ENCODE data around the gene EIF3CL.
"Not testable (repeated sequence)": the region's sequence is repeated elsewhere in the genome, so short reads cannot be mapped to it uniquely, and the experiment has no call there.

DNA sequence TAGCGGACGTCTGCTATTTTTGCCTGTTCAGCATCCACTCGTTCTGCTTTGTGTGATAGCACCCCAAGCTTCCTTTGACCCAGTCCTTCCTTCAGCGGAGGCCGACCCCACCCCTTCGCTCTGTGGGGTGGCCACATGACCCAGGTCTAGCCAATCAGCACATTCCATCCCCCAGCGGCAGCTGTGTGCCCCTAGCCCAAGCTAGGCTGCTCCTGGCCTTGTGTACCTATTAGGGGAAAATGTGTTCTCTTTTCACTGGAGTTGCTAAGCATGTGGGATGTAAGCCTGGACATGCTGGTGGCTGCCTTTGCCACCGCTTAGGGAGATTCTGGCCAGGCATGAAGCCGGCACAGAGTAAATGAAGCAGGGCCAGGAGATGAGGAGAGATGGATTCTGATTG, 73.4 kb downstream of the EIF3CL start:
- TF ChIP-seq, protein P1, sequence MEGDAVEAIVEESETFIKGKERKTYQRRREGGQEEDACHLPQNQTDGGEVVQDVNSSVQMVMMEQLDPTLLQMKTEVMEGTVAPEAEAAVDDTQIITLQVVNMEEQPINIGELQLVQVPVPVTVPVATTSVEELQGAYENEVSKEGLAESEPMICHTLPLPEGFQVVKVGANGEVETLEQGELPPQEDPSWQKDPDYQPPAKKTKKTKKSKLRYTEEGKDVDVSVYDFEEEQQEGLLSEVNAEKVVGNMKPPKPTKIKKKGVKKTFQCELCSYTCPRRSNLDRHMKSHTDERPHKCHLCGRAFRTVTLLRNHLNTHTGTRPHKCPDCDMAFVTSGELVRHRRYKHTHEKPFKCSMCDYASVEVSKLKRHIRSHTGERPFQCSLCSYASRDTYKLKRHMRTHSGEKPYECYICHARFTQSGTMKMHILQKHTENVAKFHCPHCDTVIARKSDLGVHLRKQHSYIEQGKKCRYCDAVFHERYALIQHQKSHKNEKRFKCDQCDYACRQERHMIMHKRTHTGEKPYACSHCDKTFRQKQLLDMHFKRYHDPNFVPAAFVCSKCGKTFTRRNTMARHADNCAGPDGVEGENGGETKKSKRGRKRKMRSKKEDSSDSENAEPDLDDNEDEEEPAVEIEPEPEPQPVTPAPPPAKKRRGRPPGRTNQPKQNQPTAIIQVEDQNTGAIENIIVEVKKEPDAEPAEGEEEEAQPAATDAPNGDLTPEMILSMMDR (IDR thresholded peaks at IDR 0.05) = not testable (repeated sequence)
- TF ChIP-seq POLR2A (IDR thresholded peaks at IDR 0.05) = not testable (repeated sequence)
